Measurements from ENCODE around the gene SERPINB6.

Gene SERPINB6

DNA sequence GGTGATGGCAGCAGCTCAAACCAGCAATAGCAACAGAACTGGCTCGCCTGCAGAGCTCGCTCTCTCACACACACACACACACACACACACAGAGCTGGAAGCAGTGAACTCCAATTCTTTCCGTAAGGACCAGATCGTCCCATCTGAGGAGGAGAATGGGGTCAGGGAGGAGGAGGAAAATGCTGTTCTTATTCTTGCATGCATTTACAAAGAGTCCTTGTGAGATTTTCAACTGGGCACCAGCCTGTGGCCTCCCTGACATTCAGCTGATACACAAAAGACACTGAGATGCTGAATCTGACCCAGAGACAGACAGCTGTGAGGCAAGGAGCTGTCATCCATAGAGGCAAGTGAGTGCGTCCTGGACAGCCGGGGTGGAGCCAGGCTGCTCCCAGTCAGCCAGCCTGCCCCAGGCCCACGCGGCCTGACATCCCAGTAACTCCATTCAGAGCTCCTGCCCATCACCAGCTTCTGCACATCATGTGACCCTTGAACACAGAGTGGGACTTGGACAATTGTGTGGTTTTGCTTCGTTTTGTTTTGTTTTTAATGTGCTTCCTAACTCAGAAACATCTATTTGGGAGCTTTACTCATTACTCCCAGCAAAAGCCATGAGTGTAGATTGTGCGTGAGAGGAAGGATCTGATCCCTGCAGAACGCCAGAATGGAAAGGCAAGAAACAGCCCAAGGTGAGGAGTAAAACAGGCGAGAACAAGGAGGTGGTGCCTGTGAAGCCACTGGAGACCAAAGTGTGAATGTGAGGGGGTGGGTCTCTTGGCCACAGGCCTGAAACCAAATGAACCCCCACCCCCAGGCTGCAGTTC, 70.3 kb downstream of the SERPINB6 start:
- peak overlapping the region; percentile 77 for H3K4me3 ChIP-seq (ENCODE audit: low read length)
- DNase-seq (ENCODE audit: low read depth): no peak
- TF ChIP-seq, protein P1, sequence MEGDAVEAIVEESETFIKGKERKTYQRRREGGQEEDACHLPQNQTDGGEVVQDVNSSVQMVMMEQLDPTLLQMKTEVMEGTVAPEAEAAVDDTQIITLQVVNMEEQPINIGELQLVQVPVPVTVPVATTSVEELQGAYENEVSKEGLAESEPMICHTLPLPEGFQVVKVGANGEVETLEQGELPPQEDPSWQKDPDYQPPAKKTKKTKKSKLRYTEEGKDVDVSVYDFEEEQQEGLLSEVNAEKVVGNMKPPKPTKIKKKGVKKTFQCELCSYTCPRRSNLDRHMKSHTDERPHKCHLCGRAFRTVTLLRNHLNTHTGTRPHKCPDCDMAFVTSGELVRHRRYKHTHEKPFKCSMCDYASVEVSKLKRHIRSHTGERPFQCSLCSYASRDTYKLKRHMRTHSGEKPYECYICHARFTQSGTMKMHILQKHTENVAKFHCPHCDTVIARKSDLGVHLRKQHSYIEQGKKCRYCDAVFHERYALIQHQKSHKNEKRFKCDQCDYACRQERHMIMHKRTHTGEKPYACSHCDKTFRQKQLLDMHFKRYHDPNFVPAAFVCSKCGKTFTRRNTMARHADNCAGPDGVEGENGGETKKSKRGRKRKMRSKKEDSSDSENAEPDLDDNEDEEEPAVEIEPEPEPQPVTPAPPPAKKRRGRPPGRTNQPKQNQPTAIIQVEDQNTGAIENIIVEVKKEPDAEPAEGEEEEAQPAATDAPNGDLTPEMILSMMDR (conservative IDR thresholded peaks at IDR 0.05; ENCODE audit: low read depth, low read length): no peak

DNA sequence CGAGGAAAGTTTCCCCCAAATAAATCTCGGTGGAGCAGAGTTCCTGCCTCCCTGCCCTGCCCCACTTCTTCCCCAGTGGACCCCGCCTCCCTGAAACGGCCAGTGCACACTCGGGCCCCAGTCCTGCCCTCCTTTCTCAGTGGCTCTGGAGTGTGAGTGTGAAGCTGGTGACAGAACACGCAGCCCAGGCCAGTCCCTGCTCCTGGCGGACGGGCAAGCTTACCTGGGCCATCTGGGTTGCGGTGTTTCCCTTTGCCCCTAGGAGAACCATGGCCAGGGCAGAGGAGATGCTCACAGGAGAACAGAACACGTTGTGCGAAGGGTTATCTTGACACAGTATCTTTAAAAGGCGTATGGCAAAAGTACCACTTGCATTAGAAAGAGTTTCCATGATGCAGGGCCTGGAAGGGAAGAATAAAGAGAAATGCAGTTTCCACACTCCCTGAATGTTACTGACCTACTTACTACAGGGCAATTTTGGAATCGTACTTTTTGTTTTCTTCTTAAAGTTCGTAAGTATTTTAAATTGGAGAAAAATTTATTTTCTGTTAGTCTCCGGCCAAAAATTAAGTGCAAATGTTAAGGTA, 71.1 kb downstream of the SERPINB6 start:
- no peak overlapping the region for H3K4me3 ChIP-seq (ENCODE audit: low read length)
- TF ChIP-seq, protein P1 (conservative IDR thresholded peaks at IDR 0.05; ENCODE audit: low read depth, low read length): no peak
- DNase-seq (ENCODE audit: low read depth): no peak

DNA sequence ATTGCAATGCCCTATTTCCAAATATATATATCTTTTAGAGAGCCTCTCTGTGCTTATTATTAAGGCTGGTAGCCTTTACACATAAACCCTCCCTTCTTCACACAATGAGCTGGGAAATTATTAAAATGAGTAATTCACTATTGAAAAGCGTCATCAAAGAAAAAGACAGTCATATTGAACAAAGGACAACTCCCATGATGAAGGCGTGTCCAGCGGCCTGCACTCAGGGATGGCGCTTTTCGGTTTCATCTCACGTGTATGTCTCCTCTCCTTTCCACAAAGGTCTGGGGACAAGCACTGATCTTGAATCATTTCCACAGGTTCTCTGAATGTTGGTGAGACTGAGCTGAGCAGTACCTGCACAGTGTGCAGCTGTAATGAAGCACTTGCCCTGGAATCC, 71.8 kb downstream of the SERPINB6 start:
- TF ChIP-seq, protein P1 (conservative IDR thresholded peaks at IDR 0.05; ENCODE audit: low read depth, low read length): no peak
- no peak overlapping the region for H3K4me3 ChIP-seq (ENCODE audit: low read length)
- no peak for DNase-seq (ENCODE audit: low read depth)
